ENCODE results near the gene UGT2A3. TPM values are rescaled to one million over a fixed set of nuclear protein-coding genes. Genes with fewer than 3 reads are reported as not detected.
"Not testable (repeated sequence)": the region's sequence is repeated elsewhere in the genome, so short reads cannot be mapped to it uniquely, and the experiment has no call there.

Gene UGT2A3
- polyA plus RNA-seq (ENCODE audit: insufficient read length), result not detected

- DNase-seq (ENCODE audit: low read depth), result no peak
Measured at GRCh38 chr4:68951078-68951805, at the start of gene UGT2A3. Gene UGT2A3 (minus strand): TSS chr4:68951804. CDS start chr4:68951760, 44 bp downstream.

- no peak for DNase-seq (ENCODE audit: low read depth)
Measured at GRCh38 chr4:68997040-68997439, 45.4 kb upstream of the UGT2A3 start.

- no peak for DNase-seq (ENCODE audit: low read depth)
Measured at GRCh38 chr4:68995292-68995691, 43.7 kb upstream of the UGT2A3 start.

- DNase-seq (ENCODE audit: low read depth), result no peak
Measured at GRCh38 chr4:68987007-68987406, 35.4 kb upstream of the UGT2A3 start.

GRCh38 chr4:68985442-68985841 is 33.8 kb upstream of the UGT2A3 start:
- no peak for DNase-seq (ENCODE audit: low read depth)

- DNase-seq (ENCODE audit: low read depth), result no peak
Measured at GRCh38 chr4:68984947-68985346, 33.3 kb upstream of the UGT2A3 start.

- DNase-seq (ENCODE audit: low read depth), result no peak
Measured at GRCh38 chr4:68963374-68963773, 11.8 kb upstream of the UGT2A3 start.

GRCh38 chr4:68962868-68963267 is 11.3 kb upstream of the UGT2A3 start:
- no peak for DNase-seq (ENCODE audit: low read depth)

- no peak for DNase-seq (ENCODE audit: low read depth)
Measured at GRCh38 chr4:68960294-68961163, 8.9 kb upstream of the UGT2A3 start.

- DNase-seq (ENCODE audit: low read depth), result not testable (repeated sequence)
Measured at GRCh38 chr4:68959085-68959484, 7.5 kb upstream of the UGT2A3 start.

- no peak for DNase-seq (ENCODE audit: low read depth)
Measured at GRCh38 chr4:68954126-68954525, 2.5 kb upstream of the UGT2A3 start.

GRCh38 chr4:68953056-68953596 is 1.5 kb upstream of the UGT2A3 start:
- DNase-seq (ENCODE audit: low read depth), result no peak

- DNase-seq (ENCODE audit: low read depth), result no peak
Measured at GRCh38 chr4:68951806-68952585, 392 bp upstream of the UGT2A3 start.

- no peak for DNase-seq (ENCODE audit: low read depth)
Measured at GRCh38 chr4:68950033-68950432, 1.6 kb downstream of the UGT2A3 start.

- DNase-seq (ENCODE audit: low read depth), result no peak
Measured at GRCh38 chr4:68948985-68949384, 2.6 kb downstream of the UGT2A3 start.

- no peak for DNase-seq (ENCODE audit: low read depth)
Measured at GRCh38 chr4:68948044-68948743, 3.4 kb downstream of the UGT2A3 start.

- no peak for DNase-seq (ENCODE audit: low read depth)
Measured at GRCh38 chr4:68929076-68929737, 22.4 kb downstream of the UGT2A3 start.

GRCh38 chr4:68927165-68927564 is 24.4 kb downstream of the UGT2A3 start:
- DNase-seq (ENCODE audit: low read depth), result no peak

GRCh38 chr4:68922202-68922601 is 29.4 kb downstream of the UGT2A3 start:
- DNase-seq (ENCODE audit: low read depth), result not testable (repeated sequence)

GRCh38 chr4:68921051-68921450 is 30.6 kb downstream of the UGT2A3 start:
- DNase-seq (ENCODE audit: low read depth), result no peak

GRCh38 chr4:68917016-68917415 is 34.6 kb downstream of the UGT2A3 start:
- no peak for DNase-seq (ENCODE audit: low read depth)
